ENCODE data around the gene LHX3.

DNA sequence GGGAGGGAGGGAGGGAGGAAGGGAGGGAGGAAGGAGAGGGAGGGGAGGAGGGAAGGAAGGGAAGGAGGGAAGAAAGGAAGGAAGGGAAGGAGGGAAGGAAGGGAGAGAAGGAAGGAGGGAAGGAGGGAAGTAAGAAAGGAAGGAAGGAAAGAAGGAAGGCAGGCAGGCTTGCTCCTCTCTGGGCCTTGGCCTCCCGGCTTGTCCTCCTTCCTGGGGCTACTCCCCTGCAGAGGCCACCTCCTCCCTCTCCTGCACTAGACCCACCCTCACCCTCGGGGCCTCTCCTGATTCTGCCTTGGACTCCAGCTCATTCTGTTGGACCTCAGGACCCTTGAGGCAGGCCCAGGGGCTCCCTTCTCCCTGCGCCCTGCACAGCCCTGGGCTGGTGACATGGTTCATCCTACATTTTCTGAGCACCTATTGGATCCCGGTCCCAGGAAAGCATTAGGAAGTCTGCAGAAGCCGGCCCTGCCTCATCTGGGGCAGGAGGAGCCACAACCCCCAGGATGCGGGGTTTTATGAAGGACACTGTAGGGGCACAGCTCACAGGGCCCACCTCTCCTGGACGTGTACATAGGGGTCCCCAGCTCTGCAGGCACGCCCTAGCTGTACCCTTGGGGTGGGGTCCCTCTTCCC, 23.0 kb downstream of the LHX3 start:
- TF ChIP-seq, protein P1, sequence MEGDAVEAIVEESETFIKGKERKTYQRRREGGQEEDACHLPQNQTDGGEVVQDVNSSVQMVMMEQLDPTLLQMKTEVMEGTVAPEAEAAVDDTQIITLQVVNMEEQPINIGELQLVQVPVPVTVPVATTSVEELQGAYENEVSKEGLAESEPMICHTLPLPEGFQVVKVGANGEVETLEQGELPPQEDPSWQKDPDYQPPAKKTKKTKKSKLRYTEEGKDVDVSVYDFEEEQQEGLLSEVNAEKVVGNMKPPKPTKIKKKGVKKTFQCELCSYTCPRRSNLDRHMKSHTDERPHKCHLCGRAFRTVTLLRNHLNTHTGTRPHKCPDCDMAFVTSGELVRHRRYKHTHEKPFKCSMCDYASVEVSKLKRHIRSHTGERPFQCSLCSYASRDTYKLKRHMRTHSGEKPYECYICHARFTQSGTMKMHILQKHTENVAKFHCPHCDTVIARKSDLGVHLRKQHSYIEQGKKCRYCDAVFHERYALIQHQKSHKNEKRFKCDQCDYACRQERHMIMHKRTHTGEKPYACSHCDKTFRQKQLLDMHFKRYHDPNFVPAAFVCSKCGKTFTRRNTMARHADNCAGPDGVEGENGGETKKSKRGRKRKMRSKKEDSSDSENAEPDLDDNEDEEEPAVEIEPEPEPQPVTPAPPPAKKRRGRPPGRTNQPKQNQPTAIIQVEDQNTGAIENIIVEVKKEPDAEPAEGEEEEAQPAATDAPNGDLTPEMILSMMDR (IDR thresholded peaks at IDR 0.05), result no peak
- TF ChIP-seq EZH2 (IDR thresholded peaks at IDR 0.05; ENCODE audit: borderline replicate concordance, insufficient read depth, low read depth, low read length, poor library complexity, severe bottlenecking), result no peak

Data from B cell (primary cell).